Ramos (cell line): ENCODE results near the gene TEX13B.

Source experiments
- in situ Hi-C: fragments of 300-500 bp; cut with MboI; formaldehyde crosslinking; loops from one replicate; pipeline ENCODE4 v1.14.3; 2022; ENCODE audit warnings: low sequenced_read_pairs; ENCODE audit not compliant: unreplicated experiment

The TEX13B gene

DNA sequence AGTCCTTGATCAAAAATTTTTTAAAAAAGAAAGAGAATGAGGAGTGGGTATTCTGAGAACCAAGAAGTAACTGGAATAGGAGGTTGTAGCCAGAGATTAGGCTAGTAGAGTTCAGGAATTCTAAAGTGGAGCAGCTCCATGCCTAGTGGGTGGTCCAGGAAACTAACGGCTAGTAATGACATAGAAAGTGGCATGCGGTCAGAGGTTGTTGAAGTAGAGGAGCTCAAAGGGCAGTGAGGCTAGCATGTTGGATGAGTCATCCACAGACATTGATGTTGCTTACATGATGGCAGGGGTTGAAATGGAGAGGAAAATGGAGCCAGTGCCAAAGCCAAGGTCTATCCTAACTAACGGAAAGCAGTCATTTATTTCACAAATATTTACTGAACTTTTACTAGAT, 42.1 kb downstream of the TEX13B start:
- in situ Hi-C loops, result no loop called here

DNA sequence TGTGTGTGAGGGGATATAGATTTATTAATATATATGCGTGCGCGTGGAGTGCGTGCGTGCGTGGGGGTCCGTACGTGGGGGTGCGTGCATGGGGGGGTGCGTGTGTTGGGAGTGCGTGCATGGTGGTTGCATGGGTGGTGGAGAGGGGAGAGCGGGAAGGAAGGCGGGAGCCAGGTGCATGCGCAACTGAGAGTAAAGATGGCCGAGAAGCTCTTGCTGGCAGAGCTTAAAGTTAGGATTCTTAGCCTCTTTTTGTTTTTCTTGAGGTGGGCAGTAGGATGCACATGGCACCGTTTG, 45.8 kb downstream of the TEX13B start:
- in situ Hi-C loops, result no loop called here

DNA sequence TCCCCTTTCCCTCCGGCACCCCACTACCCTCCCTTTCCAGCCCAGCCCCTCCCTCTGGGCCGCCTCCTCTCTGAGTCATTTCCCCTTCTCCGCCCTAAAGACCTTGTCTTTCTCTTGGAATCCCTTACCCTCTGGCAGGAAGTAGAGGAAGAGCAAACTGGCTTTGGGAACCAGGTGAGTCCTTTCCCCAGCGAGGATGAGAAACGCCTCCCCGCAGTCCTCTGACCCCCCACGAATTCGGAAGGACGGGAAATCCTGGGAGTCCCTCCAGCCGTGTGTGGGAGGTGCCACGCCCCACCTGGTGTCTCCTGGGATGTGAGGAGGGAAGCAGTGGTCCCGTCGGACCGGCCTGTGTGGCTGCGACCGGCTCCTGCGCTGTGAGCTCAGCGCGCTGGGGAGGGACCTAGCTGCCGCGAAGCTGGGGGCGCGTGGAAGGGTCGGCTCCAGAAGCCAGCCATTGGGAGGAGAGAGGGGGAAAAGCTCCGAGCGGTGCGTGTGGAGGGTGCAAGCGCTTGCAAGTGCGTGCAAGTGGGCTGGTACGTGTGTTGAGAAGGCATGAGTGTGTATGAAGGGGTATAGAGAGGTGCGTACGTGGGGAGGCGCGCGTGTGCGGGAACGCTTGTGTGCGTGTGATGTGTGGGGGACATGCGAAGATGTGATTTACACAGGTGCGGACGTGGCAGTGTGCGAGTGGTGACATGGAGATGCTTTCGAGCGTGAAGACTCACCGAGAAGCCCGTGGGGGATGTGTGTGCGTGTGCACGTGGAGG, 46.3 kb downstream of the TEX13B start:
- in situ Hi-C loops, result no loop called here

DNA sequence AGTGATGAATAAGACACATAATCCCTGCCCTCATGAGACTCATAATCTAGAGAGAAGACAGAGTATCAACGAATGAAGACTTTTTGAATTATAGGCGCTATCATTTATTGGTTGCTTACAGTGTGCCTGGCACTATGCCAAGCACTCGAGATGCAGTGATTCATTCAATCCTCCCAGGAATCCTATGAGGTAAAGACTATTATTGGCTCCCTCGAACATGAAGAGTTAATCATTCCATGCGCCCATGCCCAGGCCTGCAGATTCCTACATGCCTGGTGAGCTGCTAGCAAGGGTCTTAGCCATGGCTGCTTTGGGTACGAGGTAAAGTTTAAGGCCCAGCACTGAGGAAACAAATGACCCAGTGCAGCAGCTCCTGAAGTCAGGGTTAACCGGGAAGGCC, 47.0 kb downstream of the TEX13B start:
- in situ Hi-C loops, result no loop called here

DNA sequence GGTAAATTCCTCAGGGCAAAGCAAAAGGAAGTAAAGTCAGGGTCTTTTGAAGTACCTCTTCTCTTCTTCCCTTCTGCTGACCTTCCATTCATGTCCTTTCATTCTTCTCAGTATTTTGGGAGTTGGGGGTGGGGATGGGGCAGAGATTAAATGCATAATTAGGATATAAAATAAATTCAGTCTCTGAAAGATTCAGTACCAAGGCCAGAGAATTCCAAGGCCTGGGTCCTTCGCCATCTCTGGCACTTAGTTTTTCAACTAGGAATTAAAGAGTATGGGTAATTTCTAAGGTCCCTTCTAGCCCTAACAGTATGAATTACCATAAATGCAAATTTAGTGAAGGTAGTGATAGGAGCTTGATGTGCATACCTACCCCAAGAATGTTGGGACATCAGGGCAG, 47.9 kb downstream of the TEX13B start:
- in situ Hi-C loops, result no loop called here
